Mesenchymal stem cell (in vitro differentiated cells and primary cell): Measurements from ENCODE around the gene NSUN6.

ENCODE experiments used
- DNase-seq: peaks from one replicate; pipeline ENCODE4 v3.0.0-alpha.2; 2013
- H2AFZ ChIP-seq: one replicate; pipeline ENCODE4 v1.6.1; 2013; ENCODE audit warnings: low read depth, mild to moderate bottlenecking, control low read depth, inconsistent platforms, low read length, moderate library complexity
- H2AK5ac ChIP-seq: 2 replicates; pipeline ENCODE4 v1.6.1; 2013; ENCODE audit warnings: low read length, moderate library complexity, mild to moderate bottlenecking, inconsistent platforms; ENCODE audit not compliant: severe bottlenecking
- H2BK120ac ChIP-seq: one replicate; pipeline ENCODE4 v1.6.1; 2013; ENCODE audit warnings: low read depth, mild to moderate bottlenecking, inconsistent platforms, low read length, moderate library complexity
- H2BK12ac ChIP-seq, 2 experiments: one replicate each; pipeline ENCODE4 v1.6.1; 2013; ENCODE audit warnings: inconsistent platforms in 2 of 2, low read length in 2 of 2, mild to moderate bottlenecking in 2 of 2, moderate library complexity in 2 of 2, control low read depth in 1 of 2
- H2BK15ac ChIP-seq: one replicate; pipeline ENCODE4 v1.6.1; 2013; ENCODE audit warnings: mild to moderate bottlenecking, low read depth, inconsistent platforms; ENCODE audit not compliant: poor library complexity, severe bottlenecking
- H2BK5ac ChIP-seq: 2 replicates; pipeline ENCODE4 v1.6.1; 2013; ENCODE audit warnings: low read depth, mild to moderate bottlenecking, low read length, control low read depth, inconsistent platforms; ENCODE audit not compliant: poor library complexity, severe bottlenecking
- H3K14ac ChIP-seq, 2 experiments: one replicate each; pipeline ENCODE4 v1.6.1; 2013; ENCODE audit warnings: inconsistent platforms in 2 of 2, low read length in 2 of 2, control low read depth in 1 of 2, mild to moderate bottlenecking in 1 of 2, moderate library complexity in 1 of 2
- H3K18ac ChIP-seq, 2 experiments: one replicate each; pipeline ENCODE4 v1.6.1; 2013; ENCODE audit warnings: inconsistent platforms in 2 of 2, low read length in 2 of 2, control low read depth in 1 of 2, low read depth in 1 of 2, mild to moderate bottlenecking in 1 of 2
- H3K23ac ChIP-seq, 2 experiments: one replicate each; pipeline ENCODE4 v1.6.1; 2013; ENCODE audit warnings: inconsistent platforms in 2 of 2, low read length in 2 of 2, mild to moderate bottlenecking in 2 of 2, moderate library complexity in 2 of 2, control low read depth in 1 of 2
- H3K27ac ChIP-seq: 2 replicates; pipeline ENCODE4 v1.5.1; 2013; ENCODE audit warnings: mild to moderate bottlenecking, moderate library complexity, low read length, control low read depth, inconsistent platforms; ENCODE audit not compliant: poor library complexity, severe bottlenecking
- H3K27me3 ChIP-seq, 2 experiments: 2 replicates each; pipeline versions ENCODE4 v1.6.1 to v1.7.0; 2013; ENCODE audit warnings: low read length in 2 of 2, mild to moderate bottlenecking in 2 of 2, moderate library complexity in 2 of 2, control low read depth in 1 of 2, inconsistent platforms in 1 of 2; ENCODE audit not compliant: control insufficient read depth in 1 of 2, insufficient read depth in 1 of 2
- H3K36me3 ChIP-seq, 2 experiments: 2 replicates each; pipeline versions ENCODE4 v1.6.1 to v1.7.0; 2013; ENCODE audit warnings: low read length in 2 of 2, control low read depth in 1 of 2, inconsistent platforms in 1 of 2, low read depth in 1 of 2, mild to moderate bottlenecking in 1 of 2; ENCODE audit not compliant: insufficient read depth in 2 of 2, control insufficient read depth in 1 of 2
- H3K4ac ChIP-seq, 2 experiments: one replicate each; pipeline ENCODE4 v1.6.1; 2013; ENCODE audit warnings: inconsistent platforms in 2 of 2, low read length in 2 of 2, mild to moderate bottlenecking in 2 of 2, moderate library complexity in 2 of 2, control low read depth in 1 of 2, low read depth in 1 of 2
- H3K4me1 ChIP-seq: 2 replicates; pipeline ENCODE4 v1.6.1; 2013; ENCODE audit warnings: low read depth, low read length, control low read depth; ENCODE audit not compliant: control insufficient read depth, insufficient read depth
- H3K4me2 ChIP-seq: 2 replicates; pipeline ENCODE4 v1.6.1; 2013; ENCODE audit warnings: low read length, mild to moderate bottlenecking, inconsistent platforms; ENCODE audit not compliant: poor library complexity, severe bottlenecking
- H3K4me3 ChIP-seq, 2 experiments: 2 replicates each; pipeline versions ENCODE4 v1.5.1 to v1.7.0; 2013; ENCODE audit warnings: low read length in 2 of 2, mild to moderate bottlenecking in 2 of 2, control low read depth in 1 of 2, low read depth in 1 of 2; ENCODE audit not compliant: insufficient read depth in 1 of 2
- H3K79me1 ChIP-seq: replicated peaks from 2 replicates; pipeline ENCODE4 v1.6.1; 2013; ENCODE audit warnings: mild to moderate bottlenecking, control low read depth, low read length, inconsistent platforms; ENCODE audit not compliant: poor library complexity, severe bottlenecking
- H3K9ac ChIP-seq: 2 replicates; pipeline ENCODE4 v1.7.0; 2013; ENCODE audit warnings: mild to moderate bottlenecking, low read length, moderate library complexity
- H3K9me3 ChIP-seq: 2 replicates; pipeline ENCODE4 v1.7.0; 2013; ENCODE audit warnings: mild to moderate bottlenecking, low read length; ENCODE audit not compliant: control insufficient read depth
- H4K8ac ChIP-seq: one replicate; pipeline ENCODE4 v1.6.1; 2013; ENCODE audit warnings: inconsistent platforms, mild to moderate bottlenecking, low read length, moderate library complexity
- H4K91ac ChIP-seq: one replicate; pipeline ENCODE4 v1.6.1; 2013; ENCODE audit warnings: mild to moderate bottlenecking, low read length, inconsistent platforms
- WGBS: methylation state at CpG from one replicate; pipeline ENCODE4 v1.1.7; 2013; ENCODE audit warnings: mixed read lengths; 5-methylcytosine and 5-hydroxymethylcytosine counted together

The NSUN6 gene

DNA sequence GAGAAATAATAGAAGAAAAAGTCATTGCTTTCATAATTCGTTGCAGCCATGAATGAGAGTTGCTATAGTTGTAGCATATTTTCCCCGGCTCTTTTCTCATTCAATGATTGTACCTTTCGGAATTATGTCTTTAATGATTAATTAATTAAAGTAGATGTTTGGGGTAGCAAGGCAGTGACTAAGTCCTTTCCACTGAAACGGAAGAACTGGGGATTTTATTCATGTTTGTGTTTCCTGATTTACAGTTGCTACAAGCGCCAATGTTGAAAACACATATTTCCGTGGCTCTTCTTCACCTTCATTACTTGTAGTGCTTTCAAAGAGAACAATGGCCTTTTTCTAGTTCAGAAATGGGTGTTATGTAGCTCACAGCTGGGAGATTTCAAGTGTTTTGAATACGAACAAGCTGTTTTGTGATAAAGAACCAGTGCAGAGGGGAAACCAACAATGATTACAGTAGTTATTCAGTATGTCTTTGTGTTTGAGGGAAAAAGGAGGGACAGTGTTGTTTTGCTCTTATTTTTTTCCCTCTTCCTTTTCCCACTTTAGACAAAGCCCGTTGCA is 153.5 kb downstream of the NSUN6 start:
- Histone ChIP-seq H4K91ac (no peak overlapping the region), H3K4me2 (no peak overlapping the region), H2BK12ac (no peak overlapping the region), H3K4ac (no peak overlapping the region), H2AFZ (no peak overlapping the region), H3K27me3 (no peaks in the 10 kb centered on the region), H3K14ac (no peak overlapping the region), H3K9me3 (no peaks in the 10 kb centered on the region), H2BK15ac (no peak overlapping the region), H3K36me3 (no peaks in the 10 kb centered on the region), H2BK5ac (no peak overlapping the region), H3K4me1 (peaks cover 1% of the 10 kb centered on the region), H3K27ac (no peak overlapping the region), H3K18ac (no peak overlapping the region), H2BK120ac (no peak overlapping the region), H4K8ac (no peak overlapping the region), H3K4me3 (no peak overlapping the region), H3K79me1 (no peaks in the 10 kb centered on the region), H2AK5ac (no peak overlapping the region), H3K23ac (no peak overlapping the region), H3K9ac (no peak overlapping the region)
- WGBS = 84% methylated on average over 8 of the region's 8 CpGs
- DNase-seq = no peak
